ENCODE measurements around the gene RASSF8. TPM values are rescaled to one million over a fixed set of nuclear protein-coding genes. Genes with fewer than 3 reads are reported as not detected.

RASSF8 gene
- total and polyA plus RNA-seq, 2 of the 8 experiments (the other 6 are each of a cell fraction or from before 2014, with no cell fraction given) = 6.4 to 46.7 TPM

DNA sequence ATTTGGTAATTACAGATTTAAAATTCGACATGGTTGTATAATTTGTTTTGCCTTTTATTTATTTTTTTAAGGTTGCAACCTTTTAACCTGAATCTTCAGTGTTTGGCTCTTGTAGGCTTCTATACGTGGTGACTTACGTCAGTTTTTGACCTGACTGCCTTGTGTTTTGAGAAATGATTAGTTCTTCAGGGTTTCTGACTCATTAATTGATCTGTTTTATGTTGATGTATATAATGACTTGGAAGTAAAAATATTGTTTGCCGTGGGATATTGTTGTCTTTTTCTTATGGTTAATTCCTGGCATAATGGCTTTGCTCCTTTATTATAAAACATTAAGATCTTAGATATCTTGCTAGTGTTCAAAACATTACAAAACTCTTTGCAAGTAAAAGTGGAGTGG, 2.5 kb downstream of the RASSF8 start (continued):
- TF ChIP-seq, protein P1, sequence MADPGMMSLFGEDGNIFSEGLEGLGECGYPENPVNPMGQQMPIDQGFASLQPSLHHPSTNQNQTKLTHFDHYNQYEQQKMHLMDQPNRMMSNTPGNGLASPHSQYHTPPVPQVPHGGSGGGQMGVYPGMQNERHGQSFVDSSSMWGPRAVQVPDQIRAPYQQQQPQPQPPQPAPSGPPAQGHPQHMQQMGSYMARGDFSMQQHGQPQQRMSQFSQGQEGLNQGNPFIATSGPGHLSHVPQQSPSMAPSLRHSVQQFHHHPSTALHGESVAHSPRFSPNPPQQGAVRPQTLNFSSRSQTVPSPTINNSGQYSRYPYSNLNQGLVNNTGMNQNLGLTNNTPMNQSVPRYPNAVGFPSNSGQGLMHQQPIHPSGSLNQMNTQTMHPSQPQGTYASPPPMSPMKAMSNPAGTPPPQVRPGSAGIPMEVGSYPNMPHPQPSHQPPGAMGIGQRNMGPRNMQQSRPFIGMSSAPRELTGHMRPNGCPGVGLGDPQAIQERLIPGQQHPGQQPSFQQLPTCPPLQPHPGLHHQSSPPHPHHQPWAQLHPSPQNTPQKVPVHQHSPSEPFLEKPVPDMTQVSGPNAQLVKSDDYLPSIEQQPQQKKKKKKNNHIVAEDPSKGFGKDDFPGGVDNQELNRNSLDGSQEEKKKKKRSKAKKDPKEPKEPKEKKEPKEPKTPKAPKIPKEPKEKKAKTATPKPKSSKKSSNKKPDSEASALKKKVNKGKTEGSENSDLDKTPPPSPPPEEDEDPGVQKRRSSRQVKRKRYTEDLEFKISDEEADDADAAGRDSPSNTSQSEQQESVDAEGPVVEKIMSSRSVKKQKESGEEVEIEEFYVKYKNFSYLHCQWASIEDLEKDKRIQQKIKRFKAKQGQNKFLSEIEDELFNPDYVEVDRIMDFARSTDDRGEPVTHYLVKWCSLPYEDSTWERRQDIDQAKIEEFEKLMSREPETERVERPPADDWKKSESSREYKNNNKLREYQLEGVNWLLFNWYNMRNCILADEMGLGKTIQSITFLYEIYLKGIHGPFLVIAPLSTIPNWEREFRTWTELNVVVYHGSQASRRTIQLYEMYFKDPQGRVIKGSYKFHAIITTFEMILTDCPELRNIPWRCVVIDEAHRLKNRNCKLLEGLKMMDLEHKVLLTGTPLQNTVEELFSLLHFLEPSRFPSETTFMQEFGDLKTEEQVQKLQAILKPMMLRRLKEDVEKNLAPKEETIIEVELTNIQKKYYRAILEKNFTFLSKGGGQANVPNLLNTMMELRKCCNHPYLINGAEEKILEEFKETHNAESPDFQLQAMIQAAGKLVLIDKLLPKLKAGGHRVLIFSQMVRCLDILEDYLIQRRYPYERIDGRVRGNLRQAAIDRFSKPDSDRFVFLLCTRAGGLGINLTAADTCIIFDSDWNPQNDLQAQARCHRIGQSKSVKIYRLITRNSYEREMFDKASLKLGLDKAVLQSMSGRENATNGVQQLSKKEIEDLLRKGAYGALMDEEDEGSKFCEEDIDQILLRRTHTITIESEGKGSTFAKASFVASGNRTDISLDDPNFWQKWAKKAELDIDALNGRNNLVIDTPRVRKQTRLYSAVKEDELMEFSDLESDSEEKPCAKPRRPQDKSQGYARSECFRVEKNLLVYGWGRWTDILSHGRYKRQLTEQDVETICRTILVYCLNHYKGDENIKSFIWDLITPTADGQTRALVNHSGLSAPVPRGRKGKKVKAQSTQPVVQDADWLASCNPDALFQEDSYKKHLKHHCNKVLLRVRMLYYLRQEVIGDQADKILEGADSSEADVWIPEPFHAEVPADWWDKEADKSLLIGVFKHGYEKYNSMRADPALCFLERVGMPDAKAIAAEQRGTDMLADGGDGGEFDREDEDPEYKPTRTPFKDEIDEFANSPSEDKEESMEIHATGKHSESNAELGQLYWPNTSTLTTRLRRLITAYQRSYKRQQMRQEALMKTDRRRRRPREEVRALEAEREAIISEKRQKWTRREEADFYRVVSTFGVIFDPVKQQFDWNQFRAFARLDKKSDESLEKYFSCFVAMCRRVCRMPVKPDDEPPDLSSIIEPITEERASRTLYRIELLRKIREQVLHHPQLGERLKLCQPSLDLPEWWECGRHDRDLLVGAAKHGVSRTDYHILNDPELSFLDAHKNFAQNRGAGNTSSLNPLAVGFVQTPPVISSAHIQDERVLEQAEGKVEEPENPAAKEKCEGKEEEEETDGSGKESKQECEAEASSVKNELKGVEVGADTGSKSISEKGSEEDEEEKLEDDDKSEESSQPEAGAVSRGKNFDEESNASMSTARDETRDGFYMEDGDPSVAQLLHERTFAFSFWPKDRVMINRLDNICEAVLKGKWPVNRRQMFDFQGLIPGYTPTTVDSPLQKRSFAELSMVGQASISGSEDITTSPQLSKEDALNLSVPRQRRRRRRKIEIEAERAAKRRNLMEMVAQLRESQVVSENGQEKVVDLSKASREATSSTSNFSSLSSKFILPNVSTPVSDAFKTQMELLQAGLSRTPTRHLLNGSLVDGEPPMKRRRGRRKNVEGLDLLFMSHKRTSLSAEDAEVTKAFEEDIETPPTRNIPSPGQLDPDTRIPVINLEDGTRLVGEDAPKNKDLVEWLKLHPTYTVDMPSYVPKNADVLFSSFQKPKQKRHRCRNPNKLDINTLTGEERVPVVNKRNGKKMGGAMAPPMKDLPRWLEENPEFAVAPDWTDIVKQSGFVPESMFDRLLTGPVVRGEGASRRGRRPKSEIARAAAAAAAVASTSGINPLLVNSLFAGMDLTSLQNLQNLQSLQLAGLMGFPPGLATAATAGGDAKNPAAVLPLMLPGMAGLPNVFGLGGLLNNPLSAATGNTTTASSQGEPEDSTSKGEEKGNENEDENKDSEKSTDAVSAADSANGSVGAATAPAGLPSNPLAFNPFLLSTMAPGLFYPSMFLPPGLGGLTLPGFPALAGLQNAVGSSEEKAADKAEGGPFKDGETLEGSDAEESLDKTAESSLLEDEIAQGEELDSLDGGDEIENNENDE (IDR thresholded peaks at IDR 0.05; ENCODE audit: insufficient replicate concordance, low read length) = no peak
- TF ChIP-seq SAP30 (IDR thresholded peaks at IDR 0.05; ENCODE audit: insufficient read depth, insufficient replicate concordance, low read length) (no peak), POU5F1 (IDR thresholded peaks at IDR 0.05; ENCODE audit: low read depth, low read length) (no peak), KDM1A (IDR thresholded peaks at IDR 0.05; ENCODE audit: borderline replicate concordance, low read length) (no peak), SUZ12 (IDR thresholded peaks at IDR 0.05; ENCODE audit: low read length) (no peak), POLR2AphosphoS5 (IDR thresholded peaks at IDR 0.05; ENCODE audit: low read depth, low read length) (no peak)
